Parathyroid adenoma (tissue), 2 donors: ENCODE data around the gene MEOX1.
A peak's percentile ranks its signal among the peaks of the same experiment; 100 is the strongest.

Experiments used
- H2AFZ ChIP-seq: fragments of 300-600 bp; sonication (generic); one replicate; pipeline ENCODE4 v1.7.0; 2017; ENCODE audit warnings: antibody characterized with exemption, mild to moderate bottlenecking
- H3K27ac ChIP-seq: fragments of 300-600 bp; sonication (generic); one replicate; pipeline ENCODE4 v1.7.0; 2017
- H3K27me3 ChIP-seq: fragments of 300-600 bp; sonication (generic); one replicate; pipeline ENCODE4 v1.7.0; 2017; ENCODE audit warnings: low read length; ENCODE audit not compliant: control insufficient read depth, insufficient read depth
- H3K36me3 ChIP-seq: fragments of 300-600 bp; sonication (generic); one replicate; pipeline ENCODE4 v1.7.0; 2017; ENCODE audit warnings: low read length; ENCODE audit not compliant: control insufficient read depth, insufficient read depth
- H3K4me1 ChIP-seq: fragments of 300-600 bp; sonication (generic); one replicate; pipeline ENCODE4 v1.7.0; 2017; ENCODE audit warnings: control low read depth
- H3K4me2 ChIP-seq: fragments of 300-600 bp; sonication (generic); one replicate; pipeline ENCODE4 v1.7.0; 2017; ENCODE audit warnings: low read length
- H3K4me3 ChIP-seq: fragments of 300-600 bp; sonication (generic); one replicate; pipeline ENCODE4 v1.7.0; 2017; ENCODE audit warnings: low read depth, low read length
- H3K79me2 ChIP-seq: fragments of 300-600 bp; sonication (generic); one replicate; pipeline ENCODE4 v1.7.0; 2017; ENCODE audit warnings: control low read depth
- H3K9ac ChIP-seq: fragments of 300-600 bp; sonication (generic); one replicate; pipeline ENCODE4 v1.7.0; 2017; ENCODE audit warnings: mild to moderate bottlenecking
- H3K9me3 ChIP-seq: fragments of 300-600 bp; sonication (generic); one replicate; pipeline ENCODE4 v1.7.0; 2017; ENCODE audit warnings: low read length; ENCODE audit not compliant: control insufficient read depth
- CTCF ChIP-seq: fragments of 300-600 bp; sonication (generic); IDR thresholded peaks from one replicate; pipeline ENCODE4 v1.7.0; 2017; ENCODE audit warnings: antibody characterized with exemption, mild to moderate bottlenecking
- donor health status: primary hyperparathyroidism.

Gene MEOX1

GRCh38 chr17:43674394-43674793, 12.7 kb upstream of the MEOX1 start:
- Histone ChIP-seq H3K27me3 (no peaks in the 10 kb centered on the region), H3K36me3 (no peaks in the 10 kb centered on the region), H3K9me3 (no peaks in the 10 kb centered on the region), H3K4me2 (no peak overlapping the region), H3K27ac (no peak overlapping the region), H2AFZ (no peak overlapping the region), H3K79me2 (no peaks in the 10 kb centered on the region), H3K4me3 (no peak overlapping the region), H3K4me1 (no peaks in the 10 kb centered on the region), H3K9ac (no peak overlapping the region)
- no peak for TF ChIP-seq CTCF

DNA sequence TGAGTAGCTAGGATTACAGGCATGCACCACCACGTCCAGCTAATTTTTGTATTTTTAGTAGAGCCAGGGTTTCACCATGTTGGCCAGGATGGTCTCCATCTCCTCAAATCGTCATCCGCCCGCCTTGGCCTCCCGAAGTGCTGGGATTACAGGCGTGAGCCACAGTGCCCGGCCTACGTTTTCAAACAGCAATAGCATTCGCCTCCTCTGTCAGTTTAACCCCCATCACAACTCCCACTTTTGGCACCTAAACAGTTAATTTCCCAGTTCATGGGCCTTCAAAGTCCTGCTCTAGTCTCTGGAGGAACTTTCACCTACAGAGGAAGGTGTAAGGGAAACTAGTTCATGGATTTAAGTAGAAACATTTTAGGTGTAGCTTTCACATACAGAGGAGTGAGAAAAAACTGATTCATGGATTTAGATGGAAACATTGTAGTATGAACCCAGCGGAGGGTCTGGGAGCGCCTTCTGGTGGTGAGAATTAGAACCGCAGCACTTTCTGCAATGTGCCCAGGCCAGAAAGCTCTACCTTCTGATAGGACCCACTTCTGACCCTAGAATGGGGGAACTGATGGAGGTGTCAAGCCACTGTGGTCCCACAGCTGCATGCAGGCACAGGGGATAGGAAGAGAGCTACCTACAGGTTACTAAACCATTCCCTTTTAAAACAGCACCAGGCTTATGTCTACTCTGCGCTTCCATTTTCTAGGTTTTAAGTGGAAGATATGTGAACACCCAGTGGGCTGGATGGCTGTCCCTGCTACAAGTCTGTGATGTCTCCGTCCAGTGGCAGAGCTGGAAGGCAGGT, 12.0 kb upstream of the MEOX1 start:
- TF ChIP-seq CTCF = peak; percentile 97
- Histone ChIP-seq H3K9me3 (no peaks in the 10 kb centered on the region), H3K79me2 (no peaks in the 10 kb centered on the region), H3K27ac (no peak overlapping the region), H3K9ac (no peak overlapping the region), H3K4me1 (no peaks in the 10 kb centered on the region), H3K4me3 (no peak overlapping the region), H3K4me2 (no peak overlapping the region), H2AFZ (no peak overlapping the region), H3K36me3 (no peaks in the 10 kb centered on the region), H3K27me3 (no peaks in the 10 kb centered on the region)

DNA sequence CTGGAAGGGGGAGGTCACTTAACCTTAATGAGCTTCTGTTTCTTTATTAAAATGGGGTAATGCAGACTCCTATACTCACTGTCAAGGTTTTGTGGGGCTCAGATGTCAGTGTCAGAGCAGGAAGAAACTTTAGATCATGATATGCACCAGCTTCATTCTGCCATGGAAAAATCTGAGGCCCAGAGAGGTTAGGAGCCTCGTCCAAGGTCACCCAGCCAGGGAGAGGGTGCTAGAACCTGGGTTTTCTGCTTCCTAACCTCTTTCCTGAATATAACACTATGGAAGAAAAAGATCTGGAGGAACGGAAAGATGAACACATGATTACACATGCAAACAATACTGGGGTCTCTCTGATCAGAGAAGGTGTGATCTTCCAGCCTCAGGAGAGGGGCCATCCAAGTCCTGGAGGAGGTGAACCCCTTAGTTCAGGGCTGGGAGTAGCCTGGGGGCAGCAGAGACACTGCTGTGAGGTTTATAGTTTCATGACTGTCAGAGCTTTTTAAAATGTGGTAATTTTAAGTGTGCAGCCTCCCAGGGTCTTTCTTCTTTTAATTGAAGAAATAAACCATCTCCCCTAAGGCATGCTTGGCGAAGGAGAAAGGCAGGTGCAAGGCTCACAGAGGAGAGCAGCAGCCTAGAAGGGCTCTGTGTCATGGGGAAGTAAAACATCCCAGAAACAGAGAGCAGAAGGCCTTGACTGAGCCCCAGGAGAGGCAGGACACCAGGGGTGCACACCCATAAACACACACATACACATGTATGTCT, 10.2 kb upstream of the MEOX1 start:
- Histone ChIP-seq H3K27ac (no peak overlapping the region), H3K79me2 (no peaks in the 10 kb centered on the region), H3K9ac (no peak overlapping the region), H3K4me1 (no peaks in the 10 kb centered on the region), H3K36me3 (no peaks in the 10 kb centered on the region), H2AFZ (no peak overlapping the region), H3K4me3 (no peak overlapping the region), H3K9me3 (no peaks in the 10 kb centered on the region), H3K27me3 (no peaks in the 10 kb centered on the region), H3K4me2 (no peak overlapping the region)
- no peak for TF ChIP-seq CTCF

DNA sequence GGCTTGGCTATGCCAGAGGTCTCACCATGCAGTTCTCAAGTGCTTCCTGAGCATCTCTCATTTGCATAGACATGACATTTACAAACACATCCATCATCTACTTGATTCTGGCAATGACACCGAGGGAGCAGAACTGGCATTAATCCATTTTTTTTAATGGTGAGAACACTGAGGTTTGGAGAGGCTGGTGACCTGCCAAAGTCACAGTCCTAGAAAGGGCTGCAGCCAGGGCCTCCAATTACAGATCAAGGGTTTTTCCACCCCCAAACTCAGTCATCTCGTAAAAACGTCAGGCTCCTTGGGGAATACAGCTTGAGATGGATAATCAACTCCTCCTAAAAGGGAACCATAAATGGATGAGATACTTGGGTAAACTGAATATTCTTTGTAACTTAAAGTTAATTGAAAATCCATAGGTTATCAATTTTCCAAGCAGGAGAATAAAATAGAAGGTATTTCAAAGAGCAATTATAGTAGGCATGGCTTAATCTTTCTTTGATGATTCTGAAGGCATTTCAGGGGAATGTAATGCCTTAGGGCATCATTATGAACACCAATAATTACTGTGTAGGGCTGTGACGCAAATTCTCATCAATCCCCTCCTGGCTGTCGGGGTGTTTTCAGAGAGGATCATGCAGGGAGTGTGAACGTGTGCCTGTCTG, 9.4 kb upstream of the MEOX1 start:
- Histone ChIP-seq H3K9me3 (no peaks in the 10 kb centered on the region), H3K27me3 (no peaks in the 10 kb centered on the region), H2AFZ (no peak overlapping the region), H3K4me1 (no peaks in the 10 kb centered on the region), H3K36me3 (no peaks in the 10 kb centered on the region), H3K4me3 (no peak overlapping the region), H3K9ac (no peak overlapping the region), H3K4me2 (no peak overlapping the region), H3K27ac (no peak overlapping the region), H3K79me2 (no peaks in the 10 kb centered on the region)
- no peak for TF ChIP-seq CTCF
